HL-60 (cell line): ENCODE results near the gene GSTM1.

ENCODE experiments used
- DNase-seq, 2 experiments: peaks; one replicate each; pipeline ENCODE4 v3.0.0-alpha.2; 2010 to 2020; ENCODE audit warnings: low read depth in 1 of 2, low spot score in 1 of 2
- H3K27ac ChIP-seq: fragments of 250-450 bp; sonication (Bioruptor Pico); replicated peaks from 2 replicates; pipeline ENCODE4 v1.5.1; 2020; ENCODE audit warnings: mild to moderate bottlenecking, moderate library complexity
- H3K27me3 ChIP-seq: fragments of 250-450 bp; sonication (Bioruptor Pico); 2 replicates; pipeline ENCODE4 v1.5.1; 2021; ENCODE audit warnings: mild to moderate bottlenecking, moderate library complexity; ENCODE audit not compliant: insufficient read depth, poor library complexity, severe bottlenecking
- H3K4me3 ChIP-seq: replicated peaks from 2 replicates; pipeline ENCODE4 v1.5.1; 2011; ENCODE audit warnings: mild to moderate bottlenecking, control low read depth, low read length; ENCODE audit not compliant: insufficient read depth
- CTCF ChIP-seq: IDR thresholded peaks from one replicate; pipeline ENCODE4 v1.5.1; 2011; ENCODE audit warnings: low read length, control low read depth, inconsistent platforms; ENCODE audit not compliant: insufficient read depth
- GABPA ChIP-seq: IDR thresholded peaks from 2 replicates; pipeline ENCODE4 v1.6.1; 2012; ENCODE audit warnings: low read depth
- POLR2AphosphoS5 ChIP-seq: IDR thresholded peaks from 2 replicates; pipeline ENCODE4 v1.6.1; 2012; ENCODE audit warnings: low read depth
- SPI1 ChIP-seq: IDR thresholded peaks from 2 replicates; pipeline ENCODE4 v1.6.1; 2012; ENCODE audit warnings: low read depth, mild to moderate bottlenecking, borderline replicate concordance
- TF ChIP-seq, protein P1 (sequence below): IDR thresholded peaks from 2 replicates; pipeline ENCODE4 v1.6.1; 2012; ENCODE audit warnings: low read depth; ENCODE audit not compliant: insufficient replicate concordance

The GSTM1 gene

GRCh38 chr1:109642626-109643025 is 45.0 kb upstream of the GSTM1 start:
- TF ChIP-seq CTCF = no peak
- no peak for TF ChIP-seq SPI1
- no peak for TF ChIP-seq GABPA
- TF ChIP-seq, protein P1, sequence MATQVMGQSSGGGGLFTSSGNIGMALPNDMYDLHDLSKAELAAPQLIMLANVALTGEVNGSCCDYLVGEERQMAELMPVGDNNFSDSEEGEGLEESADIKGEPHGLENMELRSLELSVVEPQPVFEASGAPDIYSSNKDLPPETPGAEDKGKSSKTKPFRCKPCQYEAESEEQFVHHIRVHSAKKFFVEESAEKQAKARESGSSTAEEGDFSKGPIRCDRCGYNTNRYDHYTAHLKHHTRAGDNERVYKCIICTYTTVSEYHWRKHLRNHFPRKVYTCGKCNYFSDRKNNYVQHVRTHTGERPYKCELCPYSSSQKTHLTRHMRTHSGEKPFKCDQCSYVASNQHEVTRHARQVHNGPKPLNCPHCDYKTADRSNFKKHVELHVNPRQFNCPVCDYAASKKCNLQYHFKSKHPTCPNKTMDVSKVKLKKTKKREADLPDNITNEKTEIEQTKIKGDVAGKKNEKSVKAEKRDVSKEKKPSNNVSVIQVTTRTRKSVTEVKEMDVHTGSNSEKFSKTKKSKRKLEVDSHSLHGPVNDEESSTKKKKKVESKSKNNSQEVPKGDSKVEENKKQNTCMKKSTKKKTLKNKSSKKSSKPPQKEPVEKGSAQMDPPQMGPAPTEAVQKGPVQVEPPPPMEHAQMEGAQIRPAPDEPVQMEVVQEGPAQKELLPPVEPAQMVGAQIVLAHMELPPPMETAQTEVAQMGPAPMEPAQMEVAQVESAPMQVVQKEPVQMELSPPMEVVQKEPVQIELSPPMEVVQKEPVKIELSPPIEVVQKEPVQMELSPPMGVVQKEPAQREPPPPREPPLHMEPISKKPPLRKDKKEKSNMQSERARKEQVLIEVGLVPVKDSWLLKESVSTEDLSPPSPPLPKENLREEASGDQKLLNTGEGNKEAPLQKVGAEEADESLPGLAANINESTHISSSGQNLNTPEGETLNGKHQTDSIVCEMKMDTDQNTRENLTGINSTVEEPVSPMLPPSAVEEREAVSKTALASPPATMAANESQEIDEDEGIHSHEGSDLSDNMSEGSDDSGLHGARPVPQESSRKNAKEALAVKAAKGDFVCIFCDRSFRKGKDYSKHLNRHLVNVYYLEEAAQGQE = no peak
- TF ChIP-seq POLR2AphosphoS5 = no peak
- no peak for DNase-seq
- H3K27me3 ChIP-seq = no peaks in the 10 kb centered on the region

DNA sequence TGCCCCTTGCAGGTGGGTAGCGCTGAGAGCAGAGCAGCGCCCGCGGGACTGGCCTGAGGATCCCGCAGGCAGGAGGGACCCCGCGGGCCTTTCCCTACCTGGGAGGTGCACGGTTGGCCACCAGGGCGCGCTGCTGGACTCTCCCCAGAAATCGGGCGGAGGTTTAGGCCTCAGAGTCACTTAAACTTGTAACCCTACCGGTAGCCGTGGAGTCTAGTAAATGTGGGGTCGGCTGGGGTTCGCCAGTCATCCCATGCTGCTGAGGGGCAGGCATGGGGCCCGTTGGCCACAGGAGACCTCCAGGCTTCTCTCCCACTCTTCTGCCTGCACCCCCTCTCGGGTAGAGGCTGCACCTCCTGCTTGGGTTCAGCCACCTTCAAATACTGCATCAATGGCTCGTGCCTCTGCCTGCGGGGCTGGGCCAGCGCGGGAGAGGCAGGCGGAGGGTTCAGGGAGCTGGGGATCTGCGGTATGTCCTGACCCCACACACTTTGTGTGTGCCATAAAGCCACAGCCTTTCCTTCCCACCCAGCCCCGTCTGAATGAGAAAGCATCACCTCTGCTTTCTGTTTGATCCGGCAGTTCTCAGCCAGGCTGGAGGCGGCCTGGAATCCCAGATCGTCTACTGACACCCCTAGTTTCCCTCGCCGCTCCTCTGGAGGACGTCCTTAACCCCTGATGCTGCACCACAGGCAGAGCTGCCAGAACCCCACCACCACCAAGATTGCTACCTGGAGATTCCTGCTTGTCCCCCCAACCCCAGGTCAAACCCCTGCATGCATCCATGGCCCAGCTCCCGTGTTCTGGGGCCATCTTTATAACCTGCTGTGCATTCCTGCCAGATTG is 44.0 kb upstream of the GSTM1 start:
- TF ChIP-seq SPI1 = no peak
- TF ChIP-seq POLR2AphosphoS5 = no peak
- TF ChIP-seq CTCF = peak; percentile 78
- peak in 1 of 2 experiments; percentile 83 for DNase-seq
- H3K27ac ChIP-seq = no peak overlapping the region
- H3K27me3 ChIP-seq = no peaks in the 10 kb centered on the region
- no peak overlapping the region for H3K4me3 ChIP-seq

More at GRCh38 chr1:109642626-109643025, 45.0 kb upstream of the GSTM1 start:
- Histone ChIP-seq H3K4me3 (no peak overlapping the region), H3K27ac (no peak overlapping the region)

DNA sequence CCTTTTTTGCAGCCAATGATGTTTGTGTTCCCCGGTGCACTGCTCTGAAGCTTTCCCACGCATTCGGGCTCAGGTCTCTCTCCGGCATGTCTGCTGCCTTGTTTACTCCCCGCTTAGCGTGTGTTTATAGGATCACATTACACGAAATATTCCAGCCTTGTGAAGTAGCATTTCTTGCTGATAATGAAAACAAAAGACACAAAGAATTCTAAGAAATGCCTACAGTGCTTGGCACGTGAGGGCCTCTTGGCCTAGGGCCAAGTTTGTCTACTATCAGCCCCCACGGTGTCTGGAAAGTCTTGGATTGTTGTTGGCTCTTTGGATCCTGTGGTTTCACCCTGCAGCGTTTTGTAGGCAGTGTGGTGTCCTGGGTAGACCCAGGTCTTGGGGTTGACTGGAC is 42.9 kb upstream of the GSTM1 start:
- H3K4me3 ChIP-seq = no peak overlapping the region
- DNase-seq = no peak
- no peak for TF ChIP-seq GABPA
- no peak for TF ChIP-seq POLR2AphosphoS5
- TF ChIP-seq CTCF = no peak
- TF ChIP-seq SPI1 = no peak
- TF ChIP-seq, protein P1 = no peak

More for the DNA sequence above, 42.9 kb upstream of the GSTM1 start:
- no peak overlapping the region for H3K27ac ChIP-seq
- H3K27me3 ChIP-seq = no peaks in the 10 kb centered on the region
